SK-N-SH treated with all-trans-retinoic acid at 6 μM for 48 hours (cell line): ENCODE measurements around the gene F5.

Source experiments
- ATAC-seq: fragments of 200-7000 bp; cut with Tn5 transposase; 3 replicates; pipeline ENCODE4 v1.9.1; 2020; ENCODE audit warnings: mild to moderate bottlenecking, moderate library complexity
- ARNTL ChIP-seq: fragments of 450-650 bp; formaldehyde crosslinking; IDR thresholded peaks from 2 replicates; pipeline ENCODE4 v1.5.0; 2020; ENCODE audit warnings: low read depth, mild to moderate bottlenecking, moderate library complexity, borderline replicate concordance
- BACH2 ChIP-seq: fragments of 250-450 bp; sonication (Bioruptor Pico); IDR thresholded peaks from 2 replicates; pipeline ENCODE4 v1.9.0; 2021; ENCODE audit warnings: mild to moderate bottlenecking, borderline replicate concordance
- CREB5 ChIP-seq: fragments of 250-450 bp; sonication (Bioruptor Pico); IDR thresholded peaks from 2 replicates; pipeline ENCODE4 v1.5.1; 2020; ENCODE audit warnings: low read depth, mild to moderate bottlenecking, moderate library complexity
- CSDC2 ChIP-seq: fragments of 250-450 bp; sonication (Bioruptor Pico); IDR thresholded peaks from 2 replicates; pipeline ENCODE4 v1.5.0; 2020; ENCODE audit warnings: mild to moderate bottlenecking, moderate library complexity
- CSRNP3 ChIP-seq: fragments of 250-450 bp; sonication (Bioruptor Pico); IDR thresholded peaks from 2 replicates; pipeline ENCODE4 v1.5.1; 2021; ENCODE audit warnings: mild to moderate bottlenecking, moderate library complexity
- ESRRG ChIP-seq: fragments of 250-450 bp; sonication (Bioruptor Pico); IDR thresholded peaks from 2 replicates; pipeline ENCODE4 v1.6.1; 2021; ENCODE audit warnings: mild to moderate bottlenecking
- GLIS3 ChIP-seq: fragments of 250-450 bp; sonication (Bioruptor Pico); IDR thresholded peaks from 2 replicates; pipeline ENCODE4 v1.5.0; 2020; ENCODE audit warnings: mild to moderate bottlenecking, moderate library complexity
- ISL1 ChIP-seq: fragments of 250-450 bp; sonication (Bioruptor Pico); IDR thresholded peaks from 2 replicates; pipeline ENCODE4 v2.1.2; 2022; ENCODE audit warnings: mild to moderate bottlenecking, moderate library complexity
- OSR1 ChIP-seq: fragments of 250-450 bp; sonication (Bioruptor Pico); IDR thresholded peaks from 2 replicates; pipeline ENCODE4 v1.8.0; 2022; ENCODE audit warnings: moderate library complexity, mild to moderate bottlenecking, inconsistent platforms
- PATZ1 ChIP-seq: fragments of 250-450 bp; sonication (Bioruptor Pico); IDR thresholded peaks from 2 replicates; pipeline ENCODE4 v1.8.0; 2020; ENCODE audit warnings: mild to moderate bottlenecking, moderate library complexity, borderline replicate concordance
- POU6F1 ChIP-seq: fragments of 250-450 bp; sonication (Bioruptor Pico); IDR thresholded peaks from 2 replicates; pipeline ENCODE4 v1.8.0; 2021; ENCODE audit warnings: low read depth, mild to moderate bottlenecking, moderate library complexity, borderline replicate concordance
- RARB ChIP-seq: fragments of 250-450 bp; sonication (Bioruptor Pico); IDR thresholded peaks from 2 replicates; pipeline ENCODE4 v1.8.0; 2021; ENCODE audit warnings: mild to moderate bottlenecking, moderate library complexity
- SNAI2 ChIP-seq: fragments of 250-450 bp; sonication (Bioruptor Pico); IDR thresholded peaks from 2 replicates; pipeline ENCODE4 v1.5.0; 2020; ENCODE audit warnings: mild to moderate bottlenecking, moderate library complexity
- TOX ChIP-seq: fragments of 250-450 bp; sonication (Bioruptor Pico); IDR thresholded peaks from 2 replicates; pipeline ENCODE4 v1.8.0; 2021; ENCODE audit warnings: mild to moderate bottlenecking, moderate library complexity, borderline replicate concordance
- TSHZ2 ChIP-seq: fragments of 250-450 bp; sonication (Bioruptor Pico); IDR thresholded peaks from 2 replicates; pipeline ENCODE4 v1.5.0; 2020; ENCODE audit warnings: mild to moderate bottlenecking, moderate library complexity
- ZC3H10 ChIP-seq: fragments of 250-450 bp; sonication (Bioruptor Pico); IDR thresholded peaks from 2 replicates; pipeline ENCODE4 v1.5.1; 2021; ENCODE audit warnings: mild to moderate bottlenecking, moderate library complexity
- ZFP3 ChIP-seq: fragments of 250-450 bp; sonication (Bioruptor Pico); IDR thresholded peaks from 2 replicates; pipeline ENCODE4 v1.5.0; 2020; ENCODE audit warnings: mild to moderate bottlenecking, moderate library complexity
- ZFP30 ChIP-seq: fragments of 450-650 bp; formaldehyde crosslinking; IDR thresholded peaks from 2 replicates; pipeline ENCODE4 v1.5.0; 2022; ENCODE audit warnings: mild to moderate bottlenecking, moderate library complexity
- ZNF70 ChIP-seq: fragments of 450-650 bp; formaldehyde crosslinking; IDR thresholded peaks from 2 replicates; pipeline ENCODE4 v1.5.0; 2020; ENCODE audit warnings: mild to moderate bottlenecking, moderate library complexity

F5 gene

GRCh38 chr1:169631249-169631648 lies 45.0 kb upstream of the F5 start:
- ATAC-seq = no peak
- TF ChIP-seq OSR1 (no peak), ZFP3 (CRISPR knock-in tag) (no peak), PATZ1 (CRISPR knock-in tag) (no peak), CSDC2 (CRISPR knock-in tag) (no peak), TSHZ2 (no peak), CSRNP3 (CRISPR knock-in tag) (no peak), BACH2 (CRISPR knock-in tag) (no peak), ZC3H10 (no peak), TOX (CRISPR knock-in tag) (no peak)
- TF ChIP-seq, all 23 proteins: peak for 0

- TF ChIP-seq BACH2 (CRISPR knock-in tag) = no peak
- TF ChIP-seq, all 23 proteins: peak for 0
- no peak for ATAC-seq
Observed at GRCh38 chr1:169630006-169630405, 43.7 kb upstream of the F5 start, which contains the start of gene SELP. SELP (minus strand) TSS chr1:169630124; CDS start chr1:169630074, 50 bp downstream.

GRCh38 chr1:169624912-169625311 lies 38.6 kb upstream of the F5 start:
- no peak for ATAC-seq
- no peak for TF ChIP-seq RARB (CRISPR knock-in tag)
- TF ChIP-seq CREB5 (CRISPR knock-in tag) = no peak
- TF ChIP-seq ARNTL (CRISPR knock-in tag) = no peak
- TF ChIP-seq ZFP30 (CRISPR knock-in tag) = no peak
- no peak for TF ChIP-seq POU6F1 (CRISPR knock-in tag)
- TF ChIP-seq ZNF70 (CRISPR knock-in tag) = no peak
- TF ChIP-seq TOX (CRISPR knock-in tag) = no peak
- TF ChIP-seq GLIS3 (CRISPR knock-in tag) = no peak
- no peak for TF ChIP-seq ESRRG
- TF ChIP-seq CSDC2 (CRISPR knock-in tag) = no peak
- TF ChIP-seq OSR1 = no peak
- TF ChIP-seq ISL1 (CRISPR knock-in tag) = no peak
- no peak for TF ChIP-seq TSHZ2
- no peak for TF ChIP-seq SNAI2 (CRISPR knock-in tag)
